ENCODE data around the gene CARD19.

The CARD19 gene

DNA sequence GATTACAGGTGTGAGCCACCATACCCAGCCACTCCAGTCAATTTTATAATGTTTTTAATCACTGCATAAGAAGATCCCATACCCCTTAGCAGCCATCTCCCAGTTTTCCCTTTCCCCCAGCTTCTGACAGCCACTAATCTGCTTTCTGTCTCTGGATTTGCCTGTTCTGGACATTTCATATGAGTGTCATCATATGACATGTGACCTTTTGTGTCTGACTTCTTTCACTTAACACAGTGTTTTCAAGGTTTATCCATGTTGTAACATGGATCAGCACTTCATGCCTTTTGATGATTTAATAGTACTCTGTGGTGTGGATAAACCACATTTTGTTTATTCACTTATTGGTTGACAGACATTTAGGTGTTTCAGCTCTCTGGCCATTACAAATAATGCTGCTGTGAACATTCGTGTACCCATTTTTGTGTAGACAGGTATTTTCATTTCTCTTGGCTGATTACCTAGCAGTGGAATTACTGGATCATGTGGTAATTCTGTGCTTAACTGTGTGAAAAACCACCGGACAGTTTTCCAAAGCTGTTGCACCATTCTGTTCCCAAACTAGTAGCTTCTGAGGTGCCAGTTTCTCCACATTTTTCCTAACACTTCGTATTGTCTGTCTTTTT lies 28.9 kb upstream of the CARD19 start:
- TF ChIP-seq, protein P1, sequence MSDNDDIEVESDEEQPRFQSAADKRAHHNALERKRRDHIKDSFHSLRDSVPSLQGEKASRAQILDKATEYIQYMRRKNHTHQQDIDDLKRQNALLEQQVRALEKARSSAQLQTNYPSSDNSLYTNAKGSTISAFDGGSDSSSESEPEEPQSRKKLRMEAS (IDR thresholded peaks at IDR 0.05) = no peak
- TF ChIP-seq EP300 (IDR thresholded peaks at IDR 0.05; ENCODE audit: borderline replicate concordance) (no peak), TEAD4 (IDR thresholded peaks at IDR 0.05) (no peak), ZBTB7A (IDR thresholded peaks at IDR 0.05; ENCODE audit: low read depth) (no peak), CREB1 (IDR thresholded peaks at IDR 0.05; ENCODE audit: low read depth) (no peak), EGR1 (IDR thresholded peaks at IDR 0.05) (no peak), NFIC (IDR thresholded peaks at IDR 0.05) (no peak), RAD21 (IDR thresholded peaks at IDR 0.05; ENCODE audit: low read depth) (no peak), YY1 (IDR thresholded peaks at IDR 0.05; ENCODE audit: low read depth) (no peak), TAF1 (IDR thresholded peaks at IDR 0.05; ENCODE audit: low read depth) (no peak), CEBPB (IDR thresholded peaks at IDR 0.05) (no peak), TCF12 (IDR thresholded peaks at IDR 0.05; ENCODE audit: low read depth) (no peak), FOXM1 (IDR thresholded peaks at IDR 0.05; ENCODE audit: borderline replicate concordance, low read depth) (no peak)
- TF ChIP-seq, protein P2, sequence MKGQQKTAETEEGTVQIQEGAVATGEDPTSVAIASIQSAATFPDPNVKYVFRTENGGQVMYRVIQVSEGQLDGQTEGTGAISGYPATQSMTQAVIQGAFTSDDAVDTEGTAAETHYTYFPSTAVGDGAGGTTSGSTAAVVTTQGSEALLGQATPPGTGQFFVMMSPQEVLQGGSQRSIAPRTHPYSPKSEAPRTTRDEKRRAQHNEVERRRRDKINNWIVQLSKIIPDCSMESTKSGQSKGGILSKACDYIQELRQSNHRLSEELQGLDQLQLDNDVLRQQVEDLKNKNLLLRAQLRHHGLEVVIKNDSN (IDR thresholded peaks at IDR 0.05) = no peak
- TF ChIP-seq, protein P3, sequence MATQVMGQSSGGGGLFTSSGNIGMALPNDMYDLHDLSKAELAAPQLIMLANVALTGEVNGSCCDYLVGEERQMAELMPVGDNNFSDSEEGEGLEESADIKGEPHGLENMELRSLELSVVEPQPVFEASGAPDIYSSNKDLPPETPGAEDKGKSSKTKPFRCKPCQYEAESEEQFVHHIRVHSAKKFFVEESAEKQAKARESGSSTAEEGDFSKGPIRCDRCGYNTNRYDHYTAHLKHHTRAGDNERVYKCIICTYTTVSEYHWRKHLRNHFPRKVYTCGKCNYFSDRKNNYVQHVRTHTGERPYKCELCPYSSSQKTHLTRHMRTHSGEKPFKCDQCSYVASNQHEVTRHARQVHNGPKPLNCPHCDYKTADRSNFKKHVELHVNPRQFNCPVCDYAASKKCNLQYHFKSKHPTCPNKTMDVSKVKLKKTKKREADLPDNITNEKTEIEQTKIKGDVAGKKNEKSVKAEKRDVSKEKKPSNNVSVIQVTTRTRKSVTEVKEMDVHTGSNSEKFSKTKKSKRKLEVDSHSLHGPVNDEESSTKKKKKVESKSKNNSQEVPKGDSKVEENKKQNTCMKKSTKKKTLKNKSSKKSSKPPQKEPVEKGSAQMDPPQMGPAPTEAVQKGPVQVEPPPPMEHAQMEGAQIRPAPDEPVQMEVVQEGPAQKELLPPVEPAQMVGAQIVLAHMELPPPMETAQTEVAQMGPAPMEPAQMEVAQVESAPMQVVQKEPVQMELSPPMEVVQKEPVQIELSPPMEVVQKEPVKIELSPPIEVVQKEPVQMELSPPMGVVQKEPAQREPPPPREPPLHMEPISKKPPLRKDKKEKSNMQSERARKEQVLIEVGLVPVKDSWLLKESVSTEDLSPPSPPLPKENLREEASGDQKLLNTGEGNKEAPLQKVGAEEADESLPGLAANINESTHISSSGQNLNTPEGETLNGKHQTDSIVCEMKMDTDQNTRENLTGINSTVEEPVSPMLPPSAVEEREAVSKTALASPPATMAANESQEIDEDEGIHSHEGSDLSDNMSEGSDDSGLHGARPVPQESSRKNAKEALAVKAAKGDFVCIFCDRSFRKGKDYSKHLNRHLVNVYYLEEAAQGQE (IDR thresholded peaks at IDR 0.05; ENCODE audit: low read depth) = no peak

DNA sequence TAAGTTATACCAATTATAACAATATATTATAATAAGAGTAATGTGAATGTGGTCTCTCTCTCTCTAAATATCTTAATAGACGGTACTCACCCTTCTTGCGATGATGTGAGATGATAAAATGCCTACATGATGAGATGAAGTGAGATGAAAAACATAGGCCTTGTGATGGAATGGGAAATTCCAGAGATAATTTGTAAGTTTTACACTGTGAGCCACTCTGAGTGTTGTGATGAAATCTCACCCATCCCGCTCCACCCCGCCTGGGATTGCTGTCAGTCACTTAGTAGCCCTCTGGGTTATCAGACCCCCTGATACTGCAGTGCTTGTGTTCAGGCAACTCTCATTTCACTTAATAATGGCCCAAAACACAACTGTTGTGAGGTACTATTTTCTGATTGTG lies 27.1 kb upstream of the CARD19 start:
- TF ChIP-seq, protein P1 (IDR thresholded peaks at IDR 0.05) = no peak
- TF ChIP-seq EGR1 (IDR thresholded peaks at IDR 0.05) (no peak), TEAD4 (IDR thresholded peaks at IDR 0.05) (no peak), TCF12 (IDR thresholded peaks at IDR 0.05; ENCODE audit: low read depth) (no peak), YY1 (IDR thresholded peaks at IDR 0.05; ENCODE audit: low read depth) (no peak), FOXM1 (IDR thresholded peaks at IDR 0.05; ENCODE audit: borderline replicate concordance, low read depth) (no peak), CREB1 (IDR thresholded peaks at IDR 0.05; ENCODE audit: low read depth) (no peak), ZBTB7A (IDR thresholded peaks at IDR 0.05; ENCODE audit: low read depth) (no peak), CEBPB (IDR thresholded peaks at IDR 0.05) (no peak), NFIC (IDR thresholded peaks at IDR 0.05) (no peak), TAF1 (IDR thresholded peaks at IDR 0.05; ENCODE audit: low read depth) (no peak), RAD21 (IDR thresholded peaks at IDR 0.05; ENCODE audit: low read depth) (no peak), EP300 (IDR thresholded peaks at IDR 0.05; ENCODE audit: borderline replicate concordance) (no peak)
- TF ChIP-seq, protein P2 (IDR thresholded peaks at IDR 0.05) = no peak
- TF ChIP-seq, protein P3 (IDR thresholded peaks at IDR 0.05; ENCODE audit: low read depth) = no peak

DNA sequence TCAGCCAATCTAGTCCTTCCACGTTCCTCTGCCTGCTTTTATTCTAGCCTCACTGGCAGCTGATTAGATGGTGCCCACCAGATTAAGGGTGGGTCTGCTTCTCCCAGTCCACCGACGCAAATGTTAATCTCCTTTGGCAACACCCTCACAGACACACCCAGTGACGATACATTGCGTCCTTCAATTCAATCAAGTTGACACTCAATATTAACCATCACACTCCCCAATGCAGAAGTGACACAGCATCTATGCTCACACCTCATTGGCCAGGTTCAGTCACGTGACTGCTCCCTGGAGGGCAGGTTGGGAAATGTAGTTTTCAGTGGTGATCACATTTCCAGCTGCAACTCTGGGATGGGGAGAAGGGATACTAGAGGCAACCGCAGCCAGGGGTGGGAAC lies 24.6 kb upstream of the CARD19 start:
- no peak for TF ChIP-seq TCF12 (IDR thresholded peaks at IDR 0.05; ENCODE audit: low read depth)
- TF ChIP-seq, protein P2 (IDR thresholded peaks at IDR 0.05) = peak; percentile 98

DNA sequence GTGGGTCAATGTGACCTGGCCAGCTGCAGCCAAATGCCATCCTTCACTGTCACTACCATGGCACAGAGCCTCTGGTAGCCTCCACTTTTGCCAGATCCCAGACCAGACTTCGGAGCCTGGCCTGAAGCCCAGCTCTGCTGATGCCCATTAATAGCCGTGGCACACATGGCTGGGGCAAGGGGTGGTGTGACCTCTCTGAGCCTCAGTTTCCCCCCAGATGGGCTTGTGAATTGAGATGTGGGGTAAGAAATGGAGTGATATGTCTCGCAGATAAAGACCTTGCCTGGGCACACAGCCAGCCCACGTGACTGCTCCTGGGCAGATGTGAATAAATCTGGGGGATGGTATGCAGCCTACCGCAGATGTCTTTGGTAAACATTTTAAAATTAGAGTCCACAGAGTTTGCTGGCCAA lies 23.6 kb upstream of the CARD19 start:
- TF ChIP-seq CEBPB (IDR thresholded peaks at IDR 0.05) = no peak
- TF ChIP-seq TEAD4 (IDR thresholded peaks at IDR 0.05) = no peak
- TF ChIP-seq NFIC (IDR thresholded peaks at IDR 0.05) = 0 out of 2 replicates have a peak, but pooled peaks have one; percentile 20
- TF ChIP-seq ZBTB7A (IDR thresholded peaks at IDR 0.05; ENCODE audit: low read depth) = no peak
- TF ChIP-seq, protein P1 (IDR thresholded peaks at IDR 0.05) = no peak
- TF ChIP-seq TAF1 (IDR thresholded peaks at IDR 0.05; ENCODE audit: low read depth) = no peak
- TF ChIP-seq, protein P2 (IDR thresholded peaks at IDR 0.05) = peak; percentile 64
- TF ChIP-seq, protein P3 (IDR thresholded peaks at IDR 0.05; ENCODE audit: low read depth) = no peak
